Stimulated activated CD4-positive, alpha-beta T cell treated with anti-CD3 and anti-CD28 coated beads, Interleukin-2, amount 100 ng/mL, for 48 hours (primary cell): Measurements from ENCODE around the gene ELAVL1.

ENCODE experiments used
- DNase-seq, 2 donors: peaks; one replicate each; pipeline ENCODE4 v3.0.0-alpha.2; 2020

Gene ELAVL1

DNA sequence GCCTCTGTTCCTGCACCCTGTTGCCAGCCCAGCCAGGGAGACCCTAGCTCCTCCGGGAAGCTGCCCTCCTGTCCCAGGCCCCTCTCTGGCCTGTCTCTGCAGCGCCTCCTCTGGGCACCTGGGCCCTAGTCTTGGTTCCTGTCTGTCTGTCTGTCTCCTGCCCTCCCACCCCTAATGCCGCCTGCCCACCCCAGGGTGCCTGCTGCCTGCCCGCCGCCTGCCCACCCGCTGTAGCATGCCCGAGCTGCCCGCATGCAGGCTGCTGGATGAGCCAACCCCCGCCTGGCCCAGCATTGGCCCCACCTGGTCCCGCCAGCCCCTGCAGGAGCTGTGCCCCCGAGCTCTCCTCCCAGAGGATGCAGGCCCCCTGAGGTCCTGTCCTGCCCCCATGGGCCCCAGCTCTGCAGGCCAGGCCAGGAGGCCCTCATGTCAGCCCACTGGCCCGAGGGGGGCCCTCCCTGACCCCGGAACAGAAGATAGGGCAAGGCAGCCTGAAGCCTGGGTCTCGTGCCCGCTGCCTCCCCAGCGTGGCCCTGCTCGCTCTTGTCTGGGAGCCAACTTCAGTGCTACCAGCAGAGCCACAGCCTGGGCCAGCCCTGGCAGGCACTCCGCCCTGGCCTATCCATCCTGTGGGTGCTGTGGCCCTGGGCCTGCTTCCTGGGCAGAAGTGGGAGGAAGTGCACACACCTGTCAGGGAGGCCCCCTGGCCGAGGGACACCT is 96.5 kb downstream of the ELAVL1 start:
- DNase-seq = no peak
